Sigmoid colon (tissue), 3 donors: Measurements from ENCODE around the gene NTM.

ENCODE experiments used
- CTCF ChIP-seq, 4 experiments: fragments of 450-650 bp in 3 of 4; fragments of 200-600 bp in 1 of 4; IDR thresholded peaks; one replicate each; pipeline ENCODE4 v1.5.1; 2016 to 2019; ENCODE audit warnings: antibody characterized with exemption in 4 of 4, mild to moderate bottlenecking in 3 of 4, moderate library complexity in 2 of 4
- POLR2A ChIP-seq, 2 donors: fragments of 450-650 bp; IDR thresholded peaks; one replicate each; pipeline ENCODE4 v1.6.1; 2016; ENCODE audit warnings: antibody characterized with exemption in 2 of 2, mild to moderate bottlenecking in 2 of 2, moderate library complexity in 2 of 2

DNA sequence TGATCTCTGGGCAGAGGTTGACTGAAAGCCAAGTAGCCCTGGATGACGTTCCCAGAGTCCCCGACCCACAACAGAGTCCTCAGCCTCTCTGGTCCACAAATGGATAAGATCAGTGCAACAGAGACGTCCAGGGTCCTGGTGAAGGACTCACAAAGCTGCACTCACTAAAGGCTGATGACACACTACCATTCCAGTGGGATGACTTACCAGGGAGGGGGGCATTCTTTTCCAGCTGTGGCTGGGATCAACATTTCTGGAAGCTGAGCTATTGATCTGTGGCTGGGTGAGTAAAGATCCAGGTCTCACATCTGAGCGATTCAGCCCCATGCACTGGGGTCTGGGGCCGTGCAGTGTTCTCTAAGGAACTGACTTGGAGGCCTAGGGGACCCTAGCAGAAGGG lies 296.2 kb downstream of the NTM start:
- TF ChIP-seq CTCF (IDR thresholded peaks at IDR 0.05) = no peak
- no peak for TF ChIP-seq POLR2A (IDR thresholded peaks at IDR 0.05)
